Mucosa of stomach (tissue), 1 donor: ENCODE results near the gene MPHOSPH8.

Experiments used
- H3K27me3 ChIP-seq: one replicate; pipeline ENCODE4 v1.7.0; 2013; ENCODE audit warnings: mild to moderate bottlenecking, low read length; ENCODE audit not compliant: control insufficient read depth, insufficient read depth
- H3K36me3 ChIP-seq: one replicate; pipeline ENCODE4 v1.7.0; 2013; ENCODE audit warnings: low read length; ENCODE audit not compliant: control insufficient read depth, insufficient read depth
- H3K4me1 ChIP-seq: one replicate; pipeline ENCODE4 v1.7.0; 2013; ENCODE audit warnings: mild to moderate bottlenecking, low read length; ENCODE audit not compliant: control insufficient read depth, insufficient read depth
- H3K4me3 ChIP-seq: one replicate; pipeline ENCODE4 v1.7.0; 2013; ENCODE audit warnings: low read length
- H3K9ac ChIP-seq: one replicate; pipeline ENCODE4 v1.7.0; 2013; ENCODE audit warnings: mild to moderate bottlenecking, low read length, moderate library complexity
- H3K9me3 ChIP-seq: one replicate; pipeline ENCODE4 v1.7.0; 2013; ENCODE audit warnings: mild to moderate bottlenecking, low read length, moderate library complexity; ENCODE audit not compliant: control insufficient read depth
- donor health status: Pancreatic carcinoma.

Gene MPHOSPH8

DNA sequence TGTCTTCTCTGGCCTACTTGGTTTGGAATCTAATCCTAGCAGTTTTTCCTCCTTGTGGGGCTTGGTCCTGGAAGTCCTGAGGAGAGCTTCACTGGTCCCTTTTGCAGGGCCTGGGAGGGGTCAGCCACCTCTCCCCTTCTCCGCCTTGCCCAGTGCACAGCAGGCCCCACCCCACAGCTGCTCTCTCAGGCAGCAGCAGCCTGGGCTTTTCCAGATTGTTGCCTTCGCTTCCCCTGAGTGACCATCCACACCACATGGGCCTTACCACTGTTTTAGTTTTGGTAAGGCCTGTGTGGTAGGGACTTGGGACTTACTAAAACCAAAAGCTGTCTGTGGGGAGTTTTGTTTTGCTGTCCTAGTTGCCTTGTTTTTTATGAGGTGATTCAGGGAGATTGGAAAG lies 11.5 kb downstream of the MPHOSPH8 start:
- no peak overlapping the region for H3K4me3 ChIP-seq
- no peaks in the 10 kb centered on the region for H3K27me3 ChIP-seq
- H3K4me1 ChIP-seq = no peaks in the 10 kb centered on the region
- no peaks in the 10 kb centered on the region for H3K9me3 ChIP-seq
- H3K36me3 ChIP-seq = no peaks in the 10 kb centered on the region
- no peak overlapping the region for H3K9ac ChIP-seq

DNA sequence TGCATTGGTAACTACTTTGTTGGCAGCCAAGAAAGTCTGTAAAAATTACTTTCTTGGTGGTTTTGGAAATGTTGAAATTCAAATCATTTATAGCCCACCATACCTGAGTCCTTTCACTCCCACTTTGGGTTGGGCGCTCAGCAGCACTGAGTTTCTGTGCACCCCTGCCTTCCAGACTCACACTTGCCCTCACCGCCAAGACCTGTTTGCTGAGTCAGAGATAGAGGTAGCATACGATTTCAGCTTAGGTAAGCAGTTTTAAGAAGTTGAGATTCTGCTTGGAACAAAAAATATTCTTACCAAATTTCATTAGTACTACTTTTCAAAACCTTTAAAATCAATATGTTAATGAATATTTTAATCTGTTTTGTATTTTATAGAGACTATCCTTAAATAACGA lies 12.6 kb downstream of the MPHOSPH8 start:
- Histone ChIP-seq H3K9ac (no peak overlapping the region), H3K4me3 (no peak overlapping the region), H3K4me1 (no peaks in the 10 kb centered on the region), H3K27me3 (no peaks in the 10 kb centered on the region), H3K9me3 (no peaks in the 10 kb centered on the region), H3K36me3 (no peaks in the 10 kb centered on the region)

DNA sequence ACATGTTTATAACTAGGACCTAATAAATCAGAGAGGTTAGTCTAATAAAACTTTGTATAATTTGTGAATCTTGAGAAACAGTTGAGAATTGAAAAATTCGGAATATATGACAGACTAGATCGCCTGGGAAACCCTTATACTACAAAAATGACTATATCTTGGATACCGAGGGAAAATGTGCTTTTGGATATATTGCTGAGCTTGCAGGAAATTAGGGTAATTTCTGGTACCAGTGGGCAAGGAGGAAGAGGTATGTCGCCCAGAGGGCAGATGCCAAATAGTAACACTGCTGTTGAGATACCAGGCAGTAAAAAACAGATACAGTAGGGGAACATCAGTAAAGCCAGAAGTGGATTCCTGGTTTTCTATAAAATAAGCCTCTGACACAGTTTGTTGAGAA lies 17.3 kb downstream of the MPHOSPH8 start:
- Histone ChIP-seq H3K9ac (no peak overlapping the region), H3K4me1 (no peaks in the 10 kb centered on the region), H3K27me3 (no peaks in the 10 kb centered on the region), H3K36me3 (no peaks in the 10 kb centered on the region), H3K4me3 (no peak overlapping the region), H3K9me3 (no peaks in the 10 kb centered on the region)

DNA sequence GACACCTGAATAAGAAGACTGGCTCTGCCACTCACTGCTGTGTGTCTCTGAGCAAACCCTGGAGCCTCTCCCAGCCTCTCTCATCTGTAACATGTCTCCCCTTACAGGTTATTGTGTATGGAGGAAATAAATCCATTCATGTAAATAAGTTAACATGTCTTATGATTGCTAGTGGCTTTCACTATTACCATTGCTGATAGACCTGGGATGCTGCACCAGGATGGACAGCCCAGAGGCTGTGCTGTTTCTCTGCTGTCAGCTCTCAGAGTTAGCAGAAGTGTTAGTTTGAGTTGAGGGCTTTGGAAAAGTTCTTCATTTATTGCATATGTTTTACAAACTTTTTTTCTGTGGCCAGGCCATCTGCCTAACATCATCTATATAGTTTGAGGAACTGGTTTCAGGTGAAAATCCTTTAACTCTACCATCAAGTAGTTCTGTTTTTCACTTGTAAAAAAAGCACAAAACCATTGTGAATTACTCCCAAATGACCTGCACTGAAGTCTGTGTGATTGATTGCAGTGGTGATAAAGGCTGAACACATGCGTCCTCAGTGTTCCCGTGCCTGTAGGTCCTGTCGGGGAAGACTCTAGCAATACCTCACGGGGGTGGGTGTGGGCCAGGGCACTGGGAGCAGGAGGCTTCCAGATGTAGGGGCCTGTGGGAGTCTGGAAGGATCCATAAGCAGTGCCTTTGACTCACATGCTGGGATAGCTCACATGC lies 24.6 kb downstream of the MPHOSPH8 start:
- H3K9me3 ChIP-seq = no peaks in the 10 kb centered on the region
- no peak overlapping the region for H3K4me3 ChIP-seq
- no peaks in the 10 kb centered on the region for H3K27me3 ChIP-seq
- H3K4me1 ChIP-seq = no peaks in the 10 kb centered on the region
- H3K36me3 ChIP-seq = peaks cover 2% of the 10 kb centered on the region
- H3K9ac ChIP-seq = no peak overlapping the region

DNA sequence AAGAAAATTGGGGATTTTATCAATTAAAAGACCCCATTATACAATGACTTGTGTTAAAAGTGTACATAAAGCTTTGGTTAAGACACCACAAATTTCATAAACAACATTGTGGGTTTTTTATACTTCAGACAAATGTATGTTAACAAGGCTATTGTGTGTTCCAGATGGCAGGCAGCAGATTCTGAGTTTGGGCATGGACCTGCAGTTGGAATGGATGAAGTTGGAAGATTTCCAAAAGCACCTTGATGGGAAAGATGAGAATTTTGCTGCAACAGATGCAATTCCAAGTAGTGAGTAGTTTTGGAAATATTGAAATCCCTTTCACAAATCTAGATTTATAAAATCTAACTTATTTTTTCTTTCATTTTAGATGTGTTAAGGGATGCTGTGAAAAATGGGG lies 25.4 kb downstream of the MPHOSPH8 start:
- Histone ChIP-seq H3K36me3 (peaks cover 8% of the 10 kb centered on the region), H3K27me3 (no peaks in the 10 kb centered on the region), H3K9ac (no peak overlapping the region), H3K4me1 (no peaks in the 10 kb centered on the region), H3K4me3 (no peak overlapping the region), H3K9me3 (no peaks in the 10 kb centered on the region)

DNA sequence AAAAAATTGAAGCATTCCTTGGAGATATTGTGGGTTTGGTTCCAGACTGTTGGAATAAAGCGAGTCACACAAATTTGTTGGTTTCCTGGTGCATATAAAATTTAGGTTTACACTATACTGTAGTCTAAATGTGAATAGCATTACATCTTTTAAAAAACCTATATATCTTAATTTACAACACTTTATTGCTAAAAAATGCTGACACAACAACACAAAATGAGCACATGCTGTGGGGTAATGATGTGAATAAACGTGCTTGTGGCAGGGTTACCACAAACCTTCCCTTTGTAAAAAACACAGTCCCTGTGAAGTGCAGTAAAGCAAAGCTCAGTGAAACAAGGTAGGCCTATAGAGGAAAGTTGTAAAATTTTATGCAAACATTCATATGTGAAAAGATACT lies 27.7 kb downstream of the MPHOSPH8 start:
- H3K4me3 ChIP-seq = no peak overlapping the region
- H3K4me1 ChIP-seq = no peaks in the 10 kb centered on the region
- no peak overlapping the region for H3K9ac ChIP-seq
- peaks cover 8% of the 10 kb centered on the region for H3K36me3 ChIP-seq
- no peaks in the 10 kb centered on the region for H3K9me3 ChIP-seq
- no peaks in the 10 kb centered on the region for H3K27me3 ChIP-seq

DNA sequence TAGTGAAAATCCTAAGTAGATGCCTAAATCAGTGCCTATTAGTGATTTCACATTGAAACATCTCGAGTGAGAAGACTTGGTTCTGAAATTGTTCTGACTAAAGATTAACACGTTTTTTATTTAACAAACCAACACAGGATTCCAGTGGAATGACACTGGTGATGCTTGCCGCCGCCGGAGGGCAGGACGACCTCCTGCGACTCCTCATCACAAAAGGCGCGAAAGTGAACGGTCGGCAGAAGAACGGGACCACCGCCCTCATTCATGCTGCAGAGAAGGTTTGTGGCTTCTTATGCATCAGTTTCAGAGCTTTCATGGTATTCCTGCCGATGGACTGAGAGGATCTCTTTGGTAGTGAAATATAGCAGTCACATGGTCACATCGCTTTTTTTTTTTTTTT lies 28.1 kb downstream of the MPHOSPH8 start:
- H3K4me1 ChIP-seq = no peaks in the 10 kb centered on the region
- no peak overlapping the region for H3K4me3 ChIP-seq
- peaks cover 8% of the 10 kb centered on the region for H3K36me3 ChIP-seq
- H3K27me3 ChIP-seq = no peaks in the 10 kb centered on the region
- no peak overlapping the region for H3K9ac ChIP-seq
- H3K9me3 ChIP-seq = no peaks in the 10 kb centered on the region

DNA sequence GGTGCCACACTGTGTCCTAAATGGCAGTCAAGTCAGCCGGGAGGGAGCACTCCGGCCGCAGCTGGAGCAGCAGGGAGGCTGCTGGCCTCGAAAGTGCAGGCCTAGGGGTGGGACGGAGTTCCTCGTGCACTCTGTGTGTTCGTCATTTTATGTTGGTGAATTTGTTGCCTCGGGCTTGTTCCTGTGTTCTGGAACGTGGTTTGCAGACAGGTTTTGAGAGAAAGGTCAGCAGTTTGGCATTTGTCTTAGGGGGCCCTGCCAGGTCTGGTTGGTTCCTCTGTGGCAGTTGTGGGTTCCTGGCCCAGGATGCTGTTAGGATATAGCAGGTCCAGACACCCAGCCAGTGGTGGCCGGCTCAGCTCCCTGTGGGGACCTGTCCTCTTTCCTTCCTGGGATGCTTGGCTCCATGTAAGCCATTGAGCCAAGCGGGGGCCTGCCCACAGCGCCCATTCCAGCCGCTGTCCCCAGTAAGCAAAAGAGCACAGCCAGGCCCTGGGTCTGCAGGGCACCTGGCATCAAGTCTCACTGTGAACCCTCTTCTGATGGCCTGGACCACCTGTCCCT lies 30.0 kb downstream of the MPHOSPH8 start:
- H3K4me1 ChIP-seq = no peaks in the 10 kb centered on the region

DNA sequence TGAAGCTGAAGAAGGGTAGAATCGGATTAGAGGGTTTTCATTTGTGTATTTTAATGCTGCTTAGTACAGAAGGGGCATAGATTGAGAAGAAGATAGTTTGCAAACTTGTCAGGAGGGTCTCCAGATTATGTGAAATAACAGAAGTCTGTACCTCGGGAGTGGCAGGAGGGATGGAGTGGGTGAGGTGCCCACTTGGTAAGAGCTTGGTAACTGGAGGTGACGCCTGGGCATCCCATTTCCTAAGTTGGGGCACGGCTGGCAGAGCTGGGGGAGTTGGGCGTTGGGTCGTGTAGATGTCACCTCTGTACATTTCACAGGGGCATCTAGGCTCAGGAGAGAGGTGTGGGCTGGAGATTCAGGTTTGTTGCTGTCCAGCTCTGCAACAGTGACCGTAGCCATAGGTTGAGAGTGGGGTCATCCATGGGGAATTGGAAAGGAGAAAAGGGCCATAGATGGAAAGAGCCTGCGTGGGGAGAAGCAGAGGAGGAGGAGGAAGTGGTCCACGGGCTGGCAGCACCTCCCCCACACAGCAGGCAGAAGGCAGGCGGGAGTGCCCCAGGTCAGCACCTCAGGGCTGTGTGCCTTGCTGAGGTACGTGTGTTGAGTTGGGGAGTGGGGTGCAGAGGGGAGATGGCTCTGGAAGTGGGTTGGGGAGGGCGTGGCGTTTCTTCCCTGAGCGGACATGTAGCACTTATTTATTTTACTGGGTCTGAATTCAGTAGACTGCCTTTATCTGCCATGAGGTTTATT lies 31.2 kb downstream of the MPHOSPH8 start:
- H3K9ac ChIP-seq = no peak overlapping the region
- H3K4me3 ChIP-seq = no peak overlapping the region
- no peaks in the 10 kb centered on the region for H3K27me3 ChIP-seq
- no peaks in the 10 kb centered on the region for H3K9me3 ChIP-seq
- H3K4me1 ChIP-seq = no peaks in the 10 kb centered on the region
- peaks cover 8% of the 10 kb centered on the region for H3K36me3 ChIP-seq

More for the DNA sequence above, 30.0 kb downstream of the MPHOSPH8 start:
- no peaks in the 10 kb centered on the region for H3K27me3 ChIP-seq
- H3K36me3 ChIP-seq = peaks cover 8% of the 10 kb centered on the region
- no peak overlapping the region for H3K9ac ChIP-seq
- no peaks in the 10 kb centered on the region for H3K9me3 ChIP-seq
- no peak overlapping the region for H3K4me3 ChIP-seq

DNA sequence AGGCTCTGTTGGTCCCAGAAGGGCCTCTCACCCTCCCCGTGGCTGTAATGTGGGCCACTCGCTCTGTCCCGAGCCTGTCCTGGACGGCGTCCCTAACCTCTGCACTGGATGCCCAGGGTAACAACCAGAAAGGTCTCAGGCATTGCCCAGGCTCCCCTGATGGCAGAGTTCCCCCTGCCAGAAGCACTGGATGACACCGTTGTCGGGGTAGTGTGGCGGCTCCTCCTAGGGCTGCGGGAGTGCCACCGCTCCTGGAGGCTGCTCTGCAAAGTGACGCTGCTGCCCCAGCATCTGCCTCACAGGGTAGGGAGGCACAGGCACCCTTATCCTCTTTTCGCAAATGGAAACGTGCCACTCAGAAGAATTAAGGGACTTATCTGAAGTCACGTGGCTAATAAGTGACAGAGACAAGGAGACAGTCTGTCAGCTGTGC lies 32.0 kb downstream of the MPHOSPH8 start:
- no peaks in the 10 kb centered on the region for H3K27me3 ChIP-seq
- no peak overlapping the region for H3K9ac ChIP-seq
- H3K36me3 ChIP-seq = peaks cover 8% of the 10 kb centered on the region
- H3K4me3 ChIP-seq = no peak overlapping the region
- H3K9me3 ChIP-seq = no peaks in the 10 kb centered on the region
- no peaks in the 10 kb centered on the region for H3K4me1 ChIP-seq

DNA sequence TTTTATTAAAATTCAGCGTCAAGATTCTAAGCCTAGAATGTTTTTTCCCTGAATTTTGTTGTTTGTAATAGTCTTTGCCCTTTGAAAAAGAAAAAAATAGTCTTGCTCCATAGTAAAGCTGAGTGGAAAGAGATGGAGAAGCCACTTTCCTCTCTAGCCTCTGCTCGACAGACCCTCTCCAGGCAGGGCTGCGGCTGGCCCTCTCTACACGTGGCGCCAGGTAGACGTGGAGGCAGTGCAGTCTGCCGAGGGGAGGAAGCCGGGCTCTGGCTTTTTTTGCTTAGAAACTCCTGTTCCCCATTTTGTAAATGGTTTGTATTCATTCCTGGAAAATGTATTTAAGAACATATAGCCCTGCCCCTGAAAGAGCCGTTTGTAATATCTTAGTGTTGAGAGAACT lies 35.3 kb downstream of the MPHOSPH8 start:
- no peak overlapping the region for H3K9ac ChIP-seq
- H3K9me3 ChIP-seq = no peaks in the 10 kb centered on the region
- no peaks in the 10 kb centered on the region for H3K36me3 ChIP-seq
- no peaks in the 10 kb centered on the region for H3K27me3 ChIP-seq
- H3K4me1 ChIP-seq = no peaks in the 10 kb centered on the region
- no peak overlapping the region for H3K4me3 ChIP-seq

DNA sequence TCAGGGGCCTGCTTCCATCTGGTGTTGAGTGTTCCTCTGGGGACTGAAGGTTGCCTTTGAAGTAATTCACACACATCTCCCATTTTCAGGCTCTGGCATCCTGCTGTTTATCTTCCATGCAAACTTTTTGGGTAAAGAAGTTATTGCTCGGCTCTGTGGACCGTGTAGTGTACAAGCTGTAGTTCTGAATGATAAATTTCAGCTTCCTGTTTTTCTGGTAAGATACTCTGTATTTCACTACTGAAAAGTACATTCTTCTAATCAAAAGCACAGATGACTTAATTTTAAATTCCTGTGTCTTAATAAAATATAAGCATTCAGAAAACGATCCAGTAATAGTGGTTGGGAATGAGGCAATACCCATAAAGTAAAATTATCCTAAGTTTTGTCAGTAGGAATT lies 36.7 kb downstream of the MPHOSPH8 start:
- Histone ChIP-seq H3K4me1 (no peaks in the 10 kb centered on the region), H3K4me3 (no peak overlapping the region), H3K9ac (no peak overlapping the region), H3K36me3 (no peaks in the 10 kb centered on the region), H3K9me3 (no peaks in the 10 kb centered on the region), H3K27me3 (no peaks in the 10 kb centered on the region)
